NCI-H1092 (cell line): ENCODE results near the gene GRIK4.

ENCODE experiments used
- DNase-seq: peaks from one replicate; lab custom pipeline; 2025; lab: John Stamatoyannopoulos, UW

The GRIK4 gene

GRCh38 chr11:120814531-120815318, 303.2 kb downstream of the GRIK4 start:
- DNase-seq = no peak

GRCh38 chr11:120815319-120816100, 304.0 kb downstream of the GRIK4 start:
- no peak for DNase-seq

- DNase-seq = no peak
Measured at GRCh38 chr11:120816176-120816575, 304.6 kb downstream of the GRIK4 start.

- no peak for DNase-seq
Measured at GRCh38 chr11:120816711-120817110, 305.2 kb downstream of the GRIK4 start.

GRCh38 chr11:120817158-120817557, 305.6 kb downstream of the GRIK4 start:
- no peak for DNase-seq

- DNase-seq = no peak
Measured at GRCh38 chr11:120818097-120818496, 306.5 kb downstream of the GRIK4 start.

GRCh38 chr11:120819003-120819402, 307.5 kb downstream of the GRIK4 start:
- DNase-seq = no peak

GRCh38 chr11:120819437-120820365, 308.2 kb downstream of the GRIK4 start:
- no peak for DNase-seq

GRCh38 chr11:120823159-120823558, 311.6 kb downstream of the GRIK4 start:
- no peak for DNase-seq

- DNase-seq = no peak
Measured at GRCh38 chr11:120824242-120824641, 312.7 kb downstream of the GRIK4 start.

GRCh38 chr11:120827198-120827597, 315.6 kb downstream of the GRIK4 start:
- no peak for DNase-seq

- no peak for DNase-seq
Measured at GRCh38 chr11:120827820-120828219, 316.3 kb downstream of the GRIK4 start.

GRCh38 chr11:120828847-120829246, 317.3 kb downstream of the GRIK4 start:
- no peak for DNase-seq

GRCh38 chr11:120830085-120830620, 318.6 kb downstream of the GRIK4 start:
- DNase-seq = peak; percentile 21

- DNase-seq = no peak
Measured at GRCh38 chr11:120832481-120833238, 321.1 kb downstream of the GRIK4 start.

- DNase-seq = no peak
Measured at GRCh38 chr11:120834686-120835210, 323.2 kb downstream of the GRIK4 start.

- no peak for DNase-seq
Measured at GRCh38 chr11:120835601-120836228, 324.2 kb downstream of the GRIK4 start.

GRCh38 chr11:120837696-120838095, 326.1 kb downstream of the GRIK4 start:
- no peak for DNase-seq

- no peak for DNase-seq
Measured at GRCh38 chr11:120839201-120839600, 327.7 kb downstream of the GRIK4 start.

GRCh38 chr11:120839846-120840402, 328.4 kb downstream of the GRIK4 start:
- DNase-seq = no peak
